HepG2 (cell line): ENCODE results near the gene PSMD1. TPM values are rescaled to one million over a fixed set of nuclear protein-coding genes. Genes with fewer than 3 reads are reported as not detected.

ENCODE experiments used
- CSRNP1 ChIP-seq: sonication (generic); formaldehyde crosslinking; IDR thresholded peaks from 2 replicates; pipeline ENCODE4 v1.8.1; 2023; ENCODE audit warnings: mild to moderate bottlenecking, missing genetic modification reagents
- DBP ChIP-seq: sonication (generic); formaldehyde crosslinking; IDR thresholded peaks from 2 replicates; pipeline ENCODE4 v1.4.0; 2020; ENCODE audit warnings: missing genetic modification reagents; ENCODE audit errors: not compliant biosample characterization
- E2F5 ChIP-seq: sonication (generic); formaldehyde crosslinking; conservative IDR thresholded peaks from 2 replicates; pipeline ENCODE4 v1.4.0; 2020; ENCODE audit warnings: missing genetic modification reagents
- HMGXB3 ChIP-seq: sonication (generic); formaldehyde crosslinking; IDR thresholded peaks from 2 replicates; pipeline ENCODE4 v1.4.0; 2020; ENCODE audit warnings: missing genetic modification reagents, borderline replicate concordance
- KAT2B ChIP-seq: fragments of 150-350 bp; IDR thresholded peaks from 2 replicates; pipeline ENCODE4 v1.6.1; 2014; ENCODE audit warnings: low read depth, low read length, borderline replicate concordance
- PLRG1 ChIP-seq: fragments of 450-650 bp; conservative IDR thresholded peaks from 2 replicates; pipeline ENCODE4 v1.6.1; 2016
- RXRA ChIP-seq: sonication (generic); formaldehyde crosslinking; IDR thresholded peaks from 2 replicates; pipeline ENCODE4 v1.5.1; 2020; ENCODE audit warnings: missing genetic modification reagents
- TSC22D2 ChIP-seq: sonication (generic); formaldehyde crosslinking; IDR thresholded peaks from 2 replicates; pipeline ENCODE4 v1.5.1; 2020; ENCODE audit warnings: missing genetic modification reagents, mild to moderate bottlenecking, borderline replicate concordance
- U2AF1 ChIP-seq: fragments of 200-400 bp; formaldehyde crosslinking; optimal IDR thresholded peaks from 2 replicates; pipeline ENCODE3; 2017; ENCODE audit warnings: mild to moderate bottlenecking, low read depth, low read length
- ZBTB46 ChIP-seq: sonication (generic); formaldehyde crosslinking; IDR thresholded peaks from 2 replicates; pipeline ENCODE4 v1.4.0; 2020; ENCODE audit warnings: mild to moderate bottlenecking, missing genetic modification reagents, borderline replicate concordance
- ZNF326 ChIP-seq: sonication (generic); formaldehyde crosslinking; IDR thresholded peaks from 2 replicates; pipeline ENCODE4 v1.4.0; 2020; ENCODE audit warnings: missing genetic modification reagents, borderline replicate concordance
- ZNF34 ChIP-seq: sonication (generic); formaldehyde crosslinking; IDR thresholded peaks from 2 replicates; pipeline ENCODE4 v1.4.0; 2020; ENCODE audit warnings: mild to moderate bottlenecking, missing genetic modification reagents, borderline replicate concordance
- ZNF501 ChIP-seq: sonication (generic); formaldehyde crosslinking; IDR thresholded peaks from 2 replicates; pipeline ENCODE4 v1.5.1; 2020; ENCODE audit warnings: mild to moderate bottlenecking, moderate library complexity, missing genetic modification reagents
- ZNF576 ChIP-seq: sonication (generic); formaldehyde crosslinking; IDR thresholded peaks from 2 replicates; pipeline ENCODE4 v1.4.0; 2020; ENCODE audit warnings: mild to moderate bottlenecking, missing genetic modification reagents
- ZNF687 ChIP-seq: sonication (generic); formaldehyde crosslinking; IDR thresholded peaks from 2 replicates; pipeline ENCODE4 v1.5.1; 2020; ENCODE audit warnings: mild to moderate bottlenecking, missing genetic modification reagents, moderate library complexity
- polyA plus RNA-seq, 8 experiments: library from polyadenylated mRNA; depleted of rRNA in 3 of 8; stranded (reverse) in 7 of 8; unstranded in 1 of 8; fragments of >200 nt; fragmentation: Illumina TruSeq in 4 of 8; extraction: Trizol in 4 of 8; gene quantifications; 2 replicates each; pipeline versions ENCODE4 v1.2.1 to v1.2.3, GENCODE V29; 2011 to 2016; ENCODE audit warnings: low read depth in 4 of 8, missing spikeins in 1 of 8, mixed read lengths in 1 of 8; ENCODE audit not compliant: insufficient read depth in 1 of 8
- total RNA-seq, 5 experiments: library from RNA; depleted of rRNA; stranded (reverse); fragments of >200 nt; fragmentation: Illumina TruSeq; extraction: Trizol; gene quantifications; 2 replicates each; pipeline ENCODE4 v1.2.3, GENCODE V29; 2016; ENCODE audit warnings: low read depth in 1 of 5

Gene PSMD1
- total and polyA plus RNA-seq, 2 of the 13 experiments (the other 11 are each of a cell fraction or from before 2014, with no cell fraction given): 136 to 191 TPM

GRCh38 chr2:231065966-231066365, 9.3 kb downstream of the PSMD1 start (continued):
- TF ChIP-seq ZNF576 (CRISPR knock-in tag): no peak
- no peak for TF ChIP-seq KAT2B
- TF ChIP-seq PLRG1: no peak
- no peak for TF ChIP-seq DBP (CRISPR knock-in tag)
- TF ChIP-seq ZNF34 (CRISPR knock-in tag): no peak
- TF ChIP-seq ZNF501 (CRISPR knock-in tag): no peak
- no peak for TF ChIP-seq RXRA (CRISPR knock-in tag)
- TF ChIP-seq ZNF687: no peak
- no peak for TF ChIP-seq ZNF326 (CRISPR knock-in tag)
- TF ChIP-seq HMGXB3 (CRISPR knock-in tag): no peak
- no peak for TF ChIP-seq TSC22D2
- no peak for TF ChIP-seq CSRNP1
- TF ChIP-seq ZBTB46 (CRISPR knock-in tag): no peak
- no peak for TF ChIP-seq E2F5 (CRISPR knock-in tag)
- TF ChIP-seq U2AF1: no peak
